ENCODE data around the gene DBN1.

- no peak for TF ChIP-seq CEBPB (IDR thresholded peaks at IDR 0.05; ENCODE audit: low read depth, low read length)
- no peak for TF ChIP-seq EZH2 (IDR thresholded peaks at IDR 0.05; ENCODE audit: low read depth, low read length, severe bottlenecking)
- no peak for TF ChIP-seq CTCF (IDR thresholded peaks at IDR 0.05; ENCODE audit: control extremely low read depth in 1 of 3, insufficient read depth in 1 of 3, low read depth in 1 of 3, low read length in 3 of 3)
- no peak for TF ChIP-seq RAD21 (IDR thresholded peaks at IDR 0.05 in 1 of 2, conservative IDR thresholded peaks at IDR 0.05 in 1 of 2; ENCODE audit: low read depth in 2 of 2, low read length in 2 of 2)
- TF ChIP-seq FOSL1 (IDR thresholded peaks at IDR 0.05; ENCODE audit: insufficient read depth, low read depth, low read length), result no peak
- TF ChIP-seq POLR2AphosphoS5 (IDR thresholded peaks at IDR 0.05; ENCODE audit: low read depth, low read length), result no peak
- TF ChIP-seq RBBP5 (IDR thresholded peaks at IDR 0.05; ENCODE audit: borderline replicate concordance, low read depth, low read length), result no peak
- no peak for TF ChIP-seq NRF1 (IDR thresholded peaks at IDR 0.05; ENCODE audit: low read depth, low read length)
- no peak for TF ChIP-seq BRCA1 (IDR thresholded peaks at IDR 0.05; ENCODE audit: low read depth, low read length)
- no peak for TF ChIP-seq CHD1 (IDR thresholded peaks at IDR 0.05; ENCODE audit: low read depth, low read length)
- no peak for TF ChIP-seq TEAD4 (IDR thresholded peaks at IDR 0.05; ENCODE audit: low read depth, low read length)
- no peak for TF ChIP-seq SRF (IDR thresholded peaks at IDR 0.05; ENCODE audit: low read depth, low read length)
These were observed 46.8 kb upstream of the DBN1 start for GRCh38 chr5:177520271-177520670.
